ENCODE measurements around the gene MEGF6.

MEGF6 gene

DNA sequence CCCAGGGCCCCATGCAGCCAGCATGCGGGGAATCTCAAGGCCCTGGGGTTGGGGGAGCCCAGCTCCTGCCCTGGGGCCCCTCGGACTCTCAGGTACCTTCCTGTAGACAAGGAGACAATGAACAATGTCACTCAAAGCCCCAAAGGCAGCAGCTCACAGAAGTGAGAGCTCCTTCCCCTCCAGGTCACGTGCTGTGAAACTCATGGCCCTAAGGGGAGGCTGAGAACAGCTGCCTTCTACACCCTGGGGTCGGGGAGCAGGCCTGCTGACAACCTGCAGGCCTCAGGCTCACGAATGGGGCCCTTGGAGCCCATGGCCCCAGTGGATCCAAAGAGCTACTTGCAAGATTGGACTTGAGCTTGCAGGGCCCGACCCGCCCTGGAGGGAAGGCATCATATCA lies 3.2 kb downstream of the MEGF6 start:
- no peak for DNase-seq

GRCh38 chr1:3607703-3608065 lies 3.6 kb downstream of the MEGF6 start:
- DNase-seq: peak; percentile 77

DNA sequence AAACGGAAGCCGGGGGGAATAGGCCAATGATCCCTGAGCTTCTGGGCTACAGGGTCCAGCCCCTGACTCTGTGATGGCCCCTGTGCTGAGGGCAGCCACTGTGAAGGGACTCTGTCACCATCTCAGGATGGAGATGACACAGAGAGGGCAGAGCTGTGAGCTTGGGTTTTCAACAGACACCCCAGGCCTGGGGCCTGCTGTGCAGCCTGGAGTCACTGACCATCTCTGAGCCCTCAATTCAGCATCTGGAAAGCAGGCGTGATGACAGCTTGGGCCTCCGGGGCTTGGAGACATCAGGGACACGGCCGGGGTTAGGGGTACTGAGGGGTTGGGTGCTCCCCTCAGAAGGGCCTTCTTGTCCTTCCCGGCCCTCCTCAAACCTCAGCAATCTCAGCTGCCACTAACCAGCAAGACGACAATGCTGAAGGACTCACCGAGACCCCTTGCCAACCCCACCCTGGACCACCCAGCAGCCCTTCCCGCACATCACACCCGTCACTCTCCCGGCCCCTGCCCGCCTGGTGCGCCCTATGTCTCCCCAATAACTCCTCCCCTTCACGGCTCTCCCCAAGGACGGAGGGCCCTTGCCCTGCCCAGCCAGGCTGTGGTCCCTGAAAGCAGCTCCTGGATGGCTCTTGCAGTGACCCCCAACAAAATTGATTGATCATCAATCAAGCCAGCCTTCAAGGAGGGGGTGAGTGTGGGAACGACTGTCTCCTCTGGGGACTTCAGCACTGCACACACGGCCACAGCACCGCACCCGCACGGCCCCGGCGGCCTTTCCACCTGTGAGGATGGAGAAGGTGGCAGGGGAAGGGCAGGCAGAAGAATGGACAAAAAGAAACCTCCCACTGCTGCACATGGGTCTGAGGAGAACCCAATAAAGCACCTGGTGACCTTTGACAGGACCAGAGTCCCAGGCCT lies 4.3 kb downstream of the MEGF6 start:
- no peak for DNase-seq

GRCh38 chr1:3604997-3605823 lies 6.1 kb downstream of the MEGF6 start:
- no peak for DNase-seq

DNA sequence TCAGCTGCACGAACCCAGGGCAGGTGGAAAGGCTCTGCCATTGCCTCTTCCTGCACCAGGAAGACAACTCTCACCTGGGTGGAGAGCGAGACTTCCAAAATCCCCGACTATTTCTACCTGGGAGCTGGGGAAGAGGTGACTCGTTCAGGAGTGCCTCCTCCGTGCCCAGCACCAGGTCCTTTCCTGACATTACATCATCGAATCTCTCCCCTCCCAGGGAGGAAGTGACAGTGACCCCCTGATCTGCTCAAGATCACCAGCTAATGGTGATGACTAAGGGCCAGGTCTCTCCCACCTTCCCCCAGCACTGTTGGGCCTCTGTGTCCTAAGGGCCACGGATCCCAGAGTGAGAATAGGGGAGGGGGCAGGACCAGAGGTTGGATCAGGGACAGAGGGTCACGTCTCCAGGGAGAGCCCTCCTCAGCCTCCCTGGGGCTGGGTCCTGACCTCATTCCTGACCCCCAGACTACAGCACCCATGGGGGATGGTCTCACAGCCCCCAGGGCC lies 6.8 kb downstream of the MEGF6 start:
- DNase-seq: no peak

GRCh38 chr1:3603571-3604467 lies 7.5 kb downstream of the MEGF6 start:
- no peak for DNase-seq

GRCh38 chr1:3603156-3603555 lies 8.2 kb downstream of the MEGF6 start:
- no peak for DNase-seq

DNA sequence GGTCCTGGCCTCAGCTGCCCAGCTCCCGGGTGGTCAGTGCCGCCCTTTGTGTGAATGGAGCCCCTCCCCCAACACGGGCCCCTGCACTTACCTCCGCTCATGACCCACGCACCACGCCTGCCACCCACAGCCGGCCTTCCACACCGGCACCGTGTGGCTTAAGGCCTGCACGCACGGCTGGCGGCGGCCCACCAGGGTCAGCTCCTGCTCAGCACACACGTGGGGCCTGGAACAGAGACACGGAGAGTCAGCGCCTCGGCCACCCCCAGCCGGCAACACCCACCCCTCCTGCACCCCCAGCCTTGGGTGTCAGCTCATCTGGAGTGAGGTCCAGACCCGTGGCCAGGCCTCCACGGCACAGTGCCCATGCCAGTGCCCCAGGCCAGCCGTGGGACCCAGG lies 8.9 kb downstream of the MEGF6 start:
- no peak for DNase-seq

DNA sequence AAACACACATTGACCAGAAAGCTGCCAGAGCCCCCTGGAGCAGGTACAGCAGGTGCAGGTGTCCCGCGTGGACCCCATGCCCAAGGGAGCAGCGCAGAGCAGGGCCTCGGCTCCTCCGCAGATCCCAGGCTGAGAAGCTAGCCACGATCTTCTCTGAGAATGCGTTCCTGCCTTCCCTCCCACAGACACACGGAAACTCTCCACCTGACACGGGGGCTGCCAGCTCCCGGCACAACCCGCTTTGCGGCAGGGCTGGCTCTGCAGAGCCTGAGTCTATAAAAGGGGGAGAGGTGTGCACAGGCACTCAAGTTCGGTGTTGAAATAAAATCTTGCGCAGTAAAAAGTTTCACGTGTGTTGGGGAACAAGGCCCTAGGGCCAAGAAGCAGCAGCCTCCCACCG lies 9.6 kb downstream of the MEGF6 start:
- no peak for DNase-seq

GRCh38 chr1:3600354-3600753 lies 11.0 kb downstream of the MEGF6 start:
- DNase-seq: no peak

- DNase-seq: no peak
Measured at GRCh38 chr1:3599816-3600215, 11.5 kb downstream of the MEGF6 start.

GRCh38 chr1:3599286-3599811 lies 12.0 kb downstream of the MEGF6 start:
- DNase-seq: no peak

DNA sequence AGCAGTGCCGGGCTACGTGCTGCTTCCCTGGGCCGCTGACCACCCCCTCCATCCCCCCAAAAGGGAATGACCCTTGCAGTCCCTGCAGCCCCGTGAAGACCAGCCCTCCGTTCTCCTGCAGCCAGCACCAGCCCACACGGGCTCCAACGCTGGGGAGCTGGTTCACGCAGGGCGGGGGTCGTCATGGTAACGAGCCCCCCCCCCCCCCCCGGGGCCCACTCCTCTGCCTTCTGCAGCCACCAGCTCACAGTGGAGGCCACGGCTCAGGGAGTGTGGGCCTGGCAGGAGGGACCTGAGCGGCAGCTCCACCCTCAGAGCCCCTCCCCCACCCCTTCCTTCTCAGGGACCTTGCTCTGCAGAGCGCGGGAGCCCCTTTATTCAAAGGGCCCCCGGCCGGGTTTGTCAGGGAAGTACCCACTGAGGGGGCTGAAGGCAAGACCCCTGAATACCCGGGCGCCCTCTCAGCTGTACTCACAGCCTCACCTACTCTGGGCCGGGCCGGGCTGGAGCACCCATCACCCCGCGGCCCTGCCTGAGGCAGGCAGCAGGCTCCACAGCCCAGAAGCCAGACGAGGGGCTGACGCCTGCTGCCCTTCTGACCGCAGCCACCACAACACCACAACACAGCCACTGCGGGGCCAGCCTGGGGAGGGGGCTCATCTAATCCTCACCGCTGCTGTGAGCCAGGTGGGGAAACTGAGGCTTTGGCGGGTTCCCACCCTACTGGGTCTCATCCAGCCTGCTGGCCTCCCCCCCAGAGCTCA lies 12.6 kb downstream of the MEGF6 start:
- no peak for DNase-seq

- DNase-seq: no peak
Measured at GRCh38 chr1:3598051-3598491, 13.2 kb downstream of the MEGF6 start.

DNA sequence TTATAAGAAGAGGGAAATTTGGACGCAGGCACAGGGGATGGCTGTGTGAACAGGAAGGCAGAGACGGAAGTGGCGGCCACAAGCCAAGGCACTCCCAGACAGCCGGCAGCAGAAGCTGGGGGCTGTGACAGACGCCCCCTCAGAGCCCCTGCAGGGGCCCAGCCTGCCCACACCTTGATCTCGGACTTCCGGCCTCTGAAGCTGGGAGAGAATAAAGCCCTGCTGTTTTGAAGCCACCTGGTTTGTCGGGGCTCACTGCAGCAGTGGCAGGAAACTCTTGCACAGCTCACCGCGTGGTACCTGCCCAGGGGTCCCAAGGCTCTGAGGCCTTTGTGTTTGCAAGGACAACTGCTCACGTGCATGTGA lies 13.7 kb downstream of the MEGF6 start:
- DNase-seq: no peak

- no peak for DNase-seq
Measured at GRCh38 chr1:3596663-3597598, 14.4 kb downstream of the MEGF6 start.

DNA sequence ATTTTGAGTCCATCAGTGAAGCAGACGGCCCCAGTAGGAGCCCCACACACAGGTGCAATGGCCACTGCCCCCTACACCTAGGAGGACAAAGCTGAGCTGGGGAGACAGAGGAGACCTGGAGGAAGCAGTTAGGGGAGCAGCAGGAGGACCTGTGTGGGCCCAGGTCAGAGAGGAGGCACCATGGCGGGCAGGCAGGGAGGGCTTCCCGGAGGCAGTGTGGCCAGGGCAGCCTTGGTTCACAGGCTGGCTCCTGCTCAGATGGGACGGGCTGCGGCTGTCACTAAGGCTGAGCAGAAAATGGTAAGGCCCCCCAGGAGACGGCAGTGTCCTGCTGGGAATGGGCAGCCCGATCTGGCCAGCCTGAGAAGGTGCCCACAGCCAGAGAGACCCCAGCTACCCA lies 15.4 kb downstream of the MEGF6 start:
- no peak for DNase-seq

DNA sequence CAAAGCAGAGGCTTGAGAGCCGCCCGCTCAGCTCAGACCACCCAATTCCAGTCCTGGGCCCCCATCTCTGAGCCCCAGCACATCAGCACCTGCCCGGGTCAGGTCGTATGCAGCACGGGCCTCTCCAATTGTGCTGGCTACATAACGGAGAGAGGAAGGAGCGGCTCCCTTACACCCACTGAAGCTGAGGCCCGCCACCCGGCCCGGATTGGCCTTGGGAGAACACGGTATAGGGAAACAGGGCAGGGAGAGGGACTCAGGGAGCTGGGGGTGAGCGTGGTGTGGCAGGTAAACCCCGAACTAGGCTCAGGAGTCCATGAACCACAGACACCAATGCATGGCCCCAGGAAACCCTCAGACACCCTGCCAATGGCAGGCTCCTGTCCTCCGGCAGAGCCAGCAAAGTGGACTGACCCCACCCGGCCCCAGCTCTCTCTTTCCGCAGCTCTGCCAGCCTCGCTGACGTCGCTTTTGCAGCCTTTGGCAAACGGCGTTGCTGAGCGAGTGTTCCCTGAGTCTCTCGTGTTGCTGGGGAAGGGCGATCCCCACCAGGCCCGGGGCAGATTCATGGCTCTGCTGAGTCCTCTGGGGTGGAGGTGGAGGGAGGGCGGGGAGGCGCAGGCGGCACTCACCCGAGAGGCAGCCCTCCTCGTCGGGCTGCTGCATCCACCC lies 16.5 kb downstream of the MEGF6 start:
- no peak for DNase-seq

DNA sequence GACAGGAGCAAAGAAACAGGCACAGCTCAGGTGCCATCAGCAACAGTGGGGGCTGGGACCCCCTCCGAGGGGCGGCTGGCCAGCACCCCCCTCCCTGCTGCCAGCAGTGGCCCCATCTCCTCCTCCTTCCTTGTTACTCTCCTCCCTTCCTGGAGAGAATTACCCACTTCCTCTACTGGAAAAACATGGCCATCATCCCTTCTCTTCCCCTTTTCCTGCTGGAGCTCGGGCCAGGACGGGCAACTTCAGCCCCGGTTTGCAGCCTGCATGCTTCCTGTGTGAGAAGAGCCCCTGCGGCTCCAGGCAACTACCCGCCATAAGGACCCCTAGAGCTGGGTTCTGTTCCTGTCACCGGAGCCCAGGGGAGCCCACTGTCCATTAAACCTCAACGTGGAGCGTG lies 17.6 kb downstream of the MEGF6 start:
- DNase-seq: no peak

GRCh38 chr1:3593334-3593733 lies 18.0 kb downstream of the MEGF6 start:
- DNase-seq: no peak

All from NCI-H1694 (cell line).